CD4-positive, alpha-beta T cell treated with Interleukin-15 for 4 hours (primary cell): ENCODE measurements around the gene SYT8.

Experiments used
- DNase-seq: peaks from one replicate; pipeline ENCODE4 v3.0.0-alpha.2; 2020; ENCODE audit warnings: low spot score

The SYT8 gene

GRCh38 chr11:1819074-1819473, 15.7 kb upstream of the SYT8 start:
- no peak for DNase-seq

- no peak for DNase-seq
These were observed 14.1 kb upstream of the SYT8 start for GRCh38 chr11:1820463-1821325.

- no peak for DNase-seq
These were observed 13.2 kb upstream of the SYT8 start for GRCh38 chr11:1821562-1821961.

- DNase-seq: no peak
These were observed 12.0 kb upstream of the SYT8 start for GRCh38 chr11:1822648-1823375.

DNA sequence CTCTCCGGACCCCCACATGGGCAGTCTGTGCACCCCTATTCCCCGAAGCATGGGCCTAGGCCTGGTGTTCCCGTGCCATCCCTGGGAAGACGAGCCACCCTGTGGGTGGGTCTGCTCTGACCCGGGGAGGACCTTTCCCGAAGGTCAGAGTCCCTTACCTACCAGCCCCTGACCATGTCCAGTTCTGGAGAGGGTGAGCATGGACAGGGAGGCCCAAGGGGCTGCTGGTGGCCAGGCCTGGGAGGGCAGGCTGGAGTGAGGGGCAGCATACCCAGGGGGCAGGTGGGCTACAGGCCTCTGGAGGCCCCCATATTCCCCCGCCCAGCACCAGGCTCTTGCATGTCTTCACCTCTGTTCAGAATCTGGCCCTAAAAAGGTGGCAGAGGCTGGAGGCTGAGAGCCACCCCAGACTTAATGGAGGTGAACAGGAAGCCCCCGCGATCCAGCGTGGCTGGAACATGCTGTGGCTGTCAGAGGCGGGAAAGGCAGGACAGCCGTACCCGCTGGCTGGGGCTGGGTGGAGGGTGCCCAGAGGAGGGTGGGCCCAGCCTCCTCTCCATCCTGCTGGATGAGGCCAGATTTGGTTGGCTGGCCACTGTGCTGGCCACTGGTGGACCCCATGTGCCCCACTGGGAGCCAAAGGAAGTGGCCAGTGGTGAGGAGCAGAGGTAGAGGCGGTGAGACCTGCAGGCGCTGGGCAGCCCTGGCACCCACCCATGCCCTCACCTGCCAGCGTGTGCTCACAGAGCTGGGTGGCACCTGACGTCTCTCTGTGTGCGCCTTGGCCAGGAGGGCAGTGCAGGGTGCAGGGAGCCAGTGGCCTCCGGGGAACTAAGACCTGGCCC, 11.2 kb upstream of the SYT8 start:
- DNase-seq: no peak

- no peak for DNase-seq
These were observed 10.4 kb upstream of the SYT8 start for GRCh38 chr11:1824221-1825038.

GRCh38 chr11:1825039-1825740, 9.6 kb upstream of the SYT8 start:
- DNase-seq: no peak

GRCh38 chr11:1825785-1826451, 8.9 kb upstream of the SYT8 start:
- no peak for DNase-seq

GRCh38 chr11:1826552-1827094, 8.2 kb upstream of the SYT8 start:
- DNase-seq: no peak

DNA sequence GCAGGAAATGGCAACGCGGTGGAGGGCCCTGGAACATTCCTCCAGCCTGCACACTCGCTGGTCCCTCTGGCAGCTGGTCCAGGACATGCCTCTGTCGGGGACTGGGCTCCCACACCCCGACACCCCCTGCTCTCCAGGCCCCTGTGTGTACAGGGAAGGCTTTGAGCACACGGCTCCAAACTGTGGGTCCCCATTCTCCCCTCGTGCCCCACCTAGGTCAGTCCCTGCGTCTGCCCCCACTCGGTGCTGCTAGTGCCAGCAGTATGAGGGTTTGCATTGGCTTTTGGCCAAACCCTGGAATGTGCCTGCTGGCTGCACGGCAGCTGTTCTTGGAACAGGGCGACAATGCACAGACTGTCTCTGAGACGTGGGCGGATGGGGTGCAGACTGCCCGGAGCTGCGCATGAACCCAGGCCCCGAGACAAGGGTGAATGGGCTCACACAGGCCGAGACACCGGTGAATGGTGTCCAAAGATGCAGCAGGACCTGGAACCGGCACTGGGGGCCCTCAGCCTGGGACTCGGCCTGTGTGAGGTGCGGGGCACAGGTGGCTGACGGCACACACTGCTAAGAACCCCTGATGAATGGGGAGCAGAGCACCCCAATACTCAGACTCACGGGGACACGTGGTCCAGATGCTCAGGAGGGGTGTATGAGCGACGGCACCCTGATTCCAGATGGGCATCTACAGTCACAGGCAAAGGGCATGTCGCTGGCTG, 7.5 kb upstream of the SYT8 start:
- no peak for DNase-seq

GRCh38 chr11:1827931-1828330, 6.9 kb upstream of the SYT8 start:
- DNase-seq: no peak

GRCh38 chr11:1828542-1828941, 6.2 kb upstream of the SYT8 start:
- no peak for DNase-seq

GRCh38 chr11:1829039-1829820, 5.6 kb upstream of the SYT8 start:
- DNase-seq: no peak

GRCh38 chr11:1830004-1830321, 4.8 kb upstream of the SYT8 start:
- DNase-seq: no peak

GRCh38 chr11:1830322-1831223, 4.2 kb upstream of the SYT8 start:
- DNase-seq: no peak

GRCh38 chr11:1831338-1832210, 3.2 kb upstream of the SYT8 start:
- no peak for DNase-seq
